T-cell (primary cell): ENCODE data around the gene HMGCLL1. TPM values are rescaled to one million over a fixed set of nuclear protein-coding genes. Genes with fewer than 3 reads are reported as not detected.

ENCODE experiments used
- ATAC-seq, 4 experiments: fragments of 200-7000 bp in 3 of 4; fragments of 150-1000 bp in 1 of 4; cut with Tn5 transposase; replicated peaks in 1 of 4; 1 replicate in 3 of 4; 2 replicates in 1 of 4; pipeline ENCODE4 v1.10.0; 2021; ENCODE audit warnings: moderate library complexity in 3 of 4, mild to moderate bottlenecking in 2 of 4, moderate number of reproducible peaks in 1 of 4
- CTCF ChIA-PET, 2 donors: fragments of 300-600 bp; sonication (Branson Sonifier 250); formaldehyde crosslinking; loops; one replicate each; lab custom pipeline; 2022; ENCODE audit warnings: antibody characterized with exemption in 2 of 2; lab: Charles Lee
- POLR2A ChIA-PET, 2 donors: fragments of 300-600 bp; sonication (Branson Sonifier 250); formaldehyde crosslinking; loops; one replicate each; lab custom pipeline; 2022; ENCODE audit warnings: antibody characterized with exemption in 2 of 2; lab: Charles Lee
- DNase-seq, 35 experiments: peaks; one replicate each; pipeline versions ENCODE4 v3.0.0 to v3.0.0-alpha.2; 2013 to 2023
- H3K27ac ChIP-seq: one replicate; pipeline ENCODE4 v1.5.1; 2013; ENCODE audit warnings: low read length
- H3K27me3 ChIP-seq, 2 experiments: replicated peaks in 1 of 2; 1 replicate in 1 of 2; 2 replicates in 1 of 2; pipeline versions ENCODE4 v1.6.1 to v1.7.0; 2013; ENCODE audit warnings: low read length in 1 of 2, mixed read lengths in 1 of 2; ENCODE audit not compliant: control insufficient read depth in 2 of 2, insufficient read depth in 2 of 2; ENCODE audit errors: extremely low read depth in 1 of 2
- H3K36me3 ChIP-seq, 2 donors: 1 replicate in 1 of 2; 2 replicates in 1 of 2; pipeline versions ENCODE4 v1.6.1 to v1.7.0; 2013; ENCODE audit warnings: low read length in 1 of 2; ENCODE audit not compliant: control insufficient read depth in 2 of 2, insufficient read depth in 1 of 2; ENCODE audit errors: extremely low read depth in 1 of 2
- H3K4me1 ChIP-seq, 2 experiments: 1 replicate in 1 of 2; 2 replicates in 1 of 2; pipeline versions ENCODE4 v1.6.1 to v1.7.0; 2013; ENCODE audit warnings: low read length in 2 of 2, mixed read lengths in 1 of 2; ENCODE audit not compliant: insufficient read depth in 2 of 2, control insufficient read depth in 1 of 2; ENCODE audit errors: extremely low read depth in 1 of 2
- H3K4me3 ChIP-seq, 2 donors: 1 replicate in 1 of 2; 2 replicates in 1 of 2; pipeline versions ENCODE4 v1.5.1 to v1.7.0; 2013; ENCODE audit warnings: mild to moderate bottlenecking in 2 of 2, low read length in 1 of 2, moderate library complexity in 1 of 2; ENCODE audit not compliant: control insufficient read depth in 1 of 2; ENCODE audit errors: extremely low read depth in 1 of 2
- H3K9me3 ChIP-seq: 2 replicates; pipeline ENCODE4 v1.7.0; 2013
- H3K27ac Mint-ChIP-seq, 2 donors: one replicate each; pipeline ENCODE4 v1.8.0; 2020 to 2021; ENCODE audit warnings: mild to moderate bottlenecking in 2 of 2, mixed read lengths in 2 of 2
- H3K27me3 Mint-ChIP-seq, 2 donors: one replicate each; pipeline ENCODE4 v1.8.0; 2021 to 2022; ENCODE audit warnings: mixed read lengths in 2 of 2
- H3K36me3 Mint-ChIP-seq: one replicate; pipeline ENCODE4 v1.8.0; 2021; ENCODE audit warnings: mixed read lengths
- H3K4me1 Mint-ChIP-seq, 3 donors: one replicate each; pipeline ENCODE4 v1.8.0; 2020 to 2022; ENCODE audit warnings: mixed read lengths in 3 of 3, mild to moderate bottlenecking in 1 of 3
- H3K4me3 Mint-ChIP-seq, 3 donors: one replicate each; pipeline ENCODE4 v1.8.0; 2020 to 2022; ENCODE audit warnings: mild to moderate bottlenecking in 3 of 3, mixed read lengths in 3 of 3, moderate library complexity in 3 of 3
- H3K9me3 Mint-ChIP-seq, 3 donors: one replicate each; pipeline ENCODE4 v1.8.0; 2020 to 2022; ENCODE audit warnings: mixed read lengths in 3 of 3
- WGBS: methylation state at CpG from one replicate; pipeline ENCODE4 v1.1.5; 2013; ENCODE audit warnings: missing lambda C conversion rate; ENCODE audit not compliant: insufficient coverage; 5-methylcytosine and 5-hydroxymethylcytosine counted together
- total RNA-seq, 35 experiments: library from RNA in 6 of 35; stranded (reverse) in 6 of 35; fragments of 120-200 nt in 1 of 35; gene quantifications; one replicate each; pipeline versions ENCODE4 v1.2.1 to v1.2.4 and lab custom pipeline; 2013 to 2026

HMGCLL1 gene
- total RNA-seq (not detected), total RNA-seq (lab: John Stamatoyannopoulos, UW) (0 reads per million in 29 experiments)
- total RNA-seq (2013) = 0.09 TPM

- H3K36me3 Mint-ChIP-seq = no peaks in the 10 kb centered on the region
- DNase-seq = no peak
- Histone ChIP-seq H3K4me3 (no peak within 1 kb of the TSS), H3K4me1 (no peaks in the 10 kb centered on the region), H3K27ac (no peak within 1 kb of the TSS), H3K27me3 (peaks cover 2 to 5% of the 10 kb centered on the region in 2 experiments), H3K36me3 (no peaks in the 10 kb centered on the region), H3K9me3 (no peaks in the 10 kb centered on the region)
- ChIA-PET CTCF (no interaction called here), POLR2A (interaction anchor here in 1 of 2 donors (0.6 kb wide), 1 partner anchor 180 kb away, joined by 3 read pairs; no protein-coding TSS in a partner anchor)
- H3K27me3 Mint-ChIP-seq = peaks cover 0 to 4% of the 10 kb centered on the region in 2 donors
- H3K9me3 Mint-ChIP-seq = peaks cover 10 to 17% (median 12%) of the 10 kb centered on the region in 3 donors
- H3K4me3 Mint-ChIP-seq = no peak within 1 kb of the TSS
- no peak for ATAC-seq
- 20% methylated on average over 35 of the region's 49 CpGs for WGBS
- no peak within 1 kb of the TSS for H3K27ac Mint-ChIP-seq
- H3K4me1 Mint-ChIP-seq = no peaks in the 10 kb centered on the region
Observed at GRCh38 chr6:55578537-55579363, at the start of gene HMGCLL1. HMGCLL1 (minus strand) TSS chr6:55579192; CDS start chr6:55579055, 137 bp downstream.

GRCh38 chr6:55621993-55622392 lies 43.0 kb upstream of the HMGCLL1 start:
- no peaks in the 10 kb centered on the region for H3K4me1 Mint-ChIP-seq
- CTCF ChIA-PET = no interaction called here

GRCh38 chr6:55621244-55621643 lies 42.3 kb upstream of the HMGCLL1 start:
- ATAC-seq = no peak
- no peak for DNase-seq
- ChIA-PET CTCF (no interaction called here), POLR2A (no interaction called here)
- no peak overlapping the region for H3K27ac ChIP-seq
- no peaks in the 10 kb centered on the region for H3K27me3 ChIP-seq
- H3K4me3 Mint-ChIP-seq = no peak overlapping the region
- no peak overlapping the region for H3K27ac Mint-ChIP-seq
- H3K9me3 ChIP-seq = no peaks in the 10 kb centered on the region
- peaks cover 15 to 24% (median 21%) of the 10 kb centered on the region in 3 donors for H3K9me3 Mint-ChIP-seq
- 100% methylated on average over 1 of the region's 3 CpGs for WGBS
- H3K27me3 Mint-ChIP-seq = no peaks in the 10 kb centered on the region
- H3K36me3 ChIP-seq = no peaks in the 10 kb centered on the region
- no peak overlapping the region for H3K4me3 ChIP-seq
- H3K36me3 Mint-ChIP-seq = no peaks in the 10 kb centered on the region
- no peaks in the 10 kb centered on the region for H3K4me1 ChIP-seq
- no peaks in the 10 kb centered on the region for H3K4me1 Mint-ChIP-seq

More at GRCh38 chr6:55621993-55622392, 43.0 kb upstream of the HMGCLL1 start:
- no peak for ATAC-seq
- peaks cover 15 to 24% (median 20%) of the 10 kb centered on the region in 3 donors for H3K9me3 Mint-ChIP-seq
- no peaks in the 10 kb centered on the region for H3K27me3 Mint-ChIP-seq
- Histone ChIP-seq H3K4me1 (no peaks in the 10 kb centered on the region), H3K27ac (no peak overlapping the region), H3K36me3 (no peaks in the 10 kb centered on the region), H3K9me3 (no peaks in the 10 kb centered on the region), H3K27me3 (no peaks in the 10 kb centered on the region), H3K4me3 (no peak overlapping the region)
- H3K36me3 Mint-ChIP-seq = no peaks in the 10 kb centered on the region
- no peak for DNase-seq
- H3K4me3 Mint-ChIP-seq = no peak overlapping the region
- H3K27ac Mint-ChIP-seq = no peak overlapping the region
- POLR2A ChIA-PET = no interaction called here
- no CpG with 5 or more reads among the region's 1 CpG for WGBS

GRCh38 chr6:55617272-55617671 lies 38.3 kb upstream of the HMGCLL1 start:
- Mint-ChIP-seq H3K9me3 (peaks cover 20 to 30% (median 23%) of the 10 kb centered on the region in 3 donors), H3K36me3 (no peaks in the 10 kb centered on the region), H3K27ac (no peak overlapping the region), H3K4me1 (no peaks in the 10 kb centered on the region), H3K27me3 (no peaks in the 10 kb centered on the region), H3K4me3 (no peak overlapping the region)
- Histone ChIP-seq H3K4me3 (no peak overlapping the region), H3K9me3 (no peaks in the 10 kb centered on the region), H3K27ac (no peak overlapping the region), H3K36me3 (no peaks in the 10 kb centered on the region), H3K4me1 (no peaks in the 10 kb centered on the region), H3K27me3 (no peaks in the 10 kb centered on the region)
- DNase-seq = no peak
- POLR2A ChIA-PET = no interaction called here
- no peak for ATAC-seq
- WGBS = no CpG with 5 or more reads among the region's 5 CpGs
- CTCF ChIA-PET = no interaction called here

- no peak overlapping the region for H3K4me3 Mint-ChIP-seq
- no peaks in the 10 kb centered on the region for H3K36me3 Mint-ChIP-seq
- H3K9me3 ChIP-seq = no peaks in the 10 kb centered on the region
- CTCF ChIA-PET = no interaction called here
- no peaks in the 10 kb centered on the region for H3K27me3 ChIP-seq
- no peak for ATAC-seq
- POLR2A ChIA-PET = no interaction called here
- no peak overlapping the region for H3K27ac Mint-ChIP-seq
- H3K4me1 Mint-ChIP-seq = no peaks in the 10 kb centered on the region
- no peak overlapping the region for H3K27ac ChIP-seq
- H3K9me3 Mint-ChIP-seq = peaks cover 5 to 12% (median 5%) of the 10 kb centered on the region in 3 donors
- H3K4me3 ChIP-seq = no peak overlapping the region
- H3K27me3 Mint-ChIP-seq = no peaks in the 10 kb centered on the region
- DNase-seq = no peak
- no peaks in the 10 kb centered on the region for H3K36me3 ChIP-seq
- H3K4me1 ChIP-seq = no peaks in the 10 kb centered on the region
Observed at GRCh38 chr6:55604021-55604420, 25.0 kb upstream of the HMGCLL1 start.

GRCh38 chr6:55601120-55601519 lies 22.1 kb upstream of the HMGCLL1 start:
- WGBS = 100% methylated on average over 1 of the region's 2 CpGs
- ChIA-PET POLR2A (no interaction called here), CTCF (no interaction called here)
- H3K4me3 Mint-ChIP-seq = no peak overlapping the region
- no peaks in the 10 kb centered on the region for H3K27me3 Mint-ChIP-seq
- Histone ChIP-seq H3K36me3 (no peaks in the 10 kb centered on the region), H3K4me3 (no peak overlapping the region), H3K9me3 (no peaks in the 10 kb centered on the region), H3K27ac (no peak overlapping the region), H3K4me1 (no peaks in the 10 kb centered on the region), H3K27me3 (no peaks in the 10 kb centered on the region)
- H3K4me1 Mint-ChIP-seq = no peaks in the 10 kb centered on the region
- ATAC-seq (no peak), DNase-seq (no peak)
- H3K36me3 Mint-ChIP-seq = no peaks in the 10 kb centered on the region
- H3K9me3 Mint-ChIP-seq = peaks cover 0 to 4% (median 0%) of the 10 kb centered on the region in 3 donors
- H3K27ac Mint-ChIP-seq = no peak overlapping the region
